ENCODE measurements around the gene SEC14L5.

SEC14L5 gene

GRCh38 chr16:4984174-4984990 is 26.3 kb downstream of the SEC14L5 start:
- no peak for DNase-seq (ENCODE audit: low read depth in 2 of 3, low spot score in 1 of 3)

GRCh38 chr16:4987250-4987579 is 29.1 kb downstream of the SEC14L5 start:
- DNase-seq (ENCODE audit: low read depth in 2 of 3, low spot score in 1 of 3): no peak

- DNase-seq (ENCODE audit: low read depth in 2 of 3, low spot score in 1 of 3): no peak
These were observed 29.6 kb downstream of the SEC14L5 start for GRCh38 chr16:4987580-4988374.

GRCh38 chr16:4988647-4989046 is 30.5 kb downstream of the SEC14L5 start:
- no peak for DNase-seq (ENCODE audit: low read depth in 2 of 3, low spot score in 1 of 3)

GRCh38 chr16:4989391-4990006 is 31.4 kb downstream of the SEC14L5 start:
- DNase-seq (ENCODE audit: low read depth in 2 of 3, low spot score in 1 of 3): no peak

- DNase-seq (ENCODE audit: low read depth in 2 of 3, low spot score in 1 of 3): no peak
These were observed 32.3 kb downstream of the SEC14L5 start for GRCh38 chr16:4990415-4990814.

GRCh38 chr16:4991754-4992153 is 33.6 kb downstream of the SEC14L5 start:
- DNase-seq (ENCODE audit: low read depth in 2 of 3, low spot score in 1 of 3): no peak

- no peak for DNase-seq (ENCODE audit: low read depth in 2 of 3, low spot score in 1 of 3)
These were observed 36.7 kb downstream of the SEC14L5 start for GRCh38 chr16:4994719-4995434.

- DNase-seq (ENCODE audit: low read depth in 2 of 3, low spot score in 1 of 3): no peak
These were observed 42.5 kb downstream of the SEC14L5 start for GRCh38 chr16:5000573-5001001.

GRCh38 chr16:5001571-5001970 is 43.4 kb downstream of the SEC14L5 start:
- DNase-seq (ENCODE audit: low read depth in 2 of 3, low spot score in 1 of 3): no peak

GRCh38 chr16:5001986-5002385 is 43.9 kb downstream of the SEC14L5 start:
- DNase-seq (ENCODE audit: low read depth in 2 of 3, low spot score in 1 of 3): no peak

- no peak for DNase-seq (ENCODE audit: low read depth in 2 of 3, low spot score in 1 of 3)
These were observed 44.6 kb downstream of the SEC14L5 start for GRCh38 chr16:5002699-5003143.

GRCh38 chr16:5003211-5003610 is 45.1 kb downstream of the SEC14L5 start:
- no peak for DNase-seq (ENCODE audit: low read depth in 2 of 3, low spot score in 1 of 3)

- no peak for DNase-seq (ENCODE audit: low read depth in 2 of 3, low spot score in 1 of 3)
These were observed 45.7 kb downstream of the SEC14L5 start for GRCh38 chr16:5003828-5004227.

GRCh38 chr16:5004311-5004710 is 46.2 kb downstream of the SEC14L5 start:
- DNase-seq (ENCODE audit: low read depth in 2 of 3, low spot score in 1 of 3): no peak

GRCh38 chr16:5005916-5006315 is 47.8 kb downstream of the SEC14L5 start:
- DNase-seq (ENCODE audit: low read depth in 2 of 3, low spot score in 1 of 3): no peak

- DNase-seq (ENCODE audit: low read depth in 2 of 3, low spot score in 1 of 3): no peak
These were observed 48.4 kb downstream of the SEC14L5 start for GRCh38 chr16:5006348-5007193.

- DNase-seq (ENCODE audit: low read depth in 2 of 3, low spot score in 1 of 3): no peak
These were observed 49.1 kb downstream of the SEC14L5 start for GRCh38 chr16:5007256-5007655.

GRCh38 chr16:5008311-5008731 is 50.2 kb downstream of the SEC14L5 start:
- DNase-seq (ENCODE audit: low read depth in 2 of 3, low spot score in 1 of 3): no peak

GRCh38 chr16:5010576-5011329 is 52.6 kb downstream of the SEC14L5 start:
- DNase-seq (ENCODE audit: low read depth in 2 of 3, low spot score in 1 of 3): no peak

Measured in stimulated activated CD4-positive, alpha-beta T cell treated with anti-CD3 and anti-CD28 coated beads, Interleukin-12 subunit alpha, Interleukin-12 subunit beta, amount 100 ng/mL, for 48 hours (primary cell).